Left lung (tissue), 10 donors: ENCODE results near the gene TRAP1. TPM values are rescaled to one million over a fixed set of nuclear protein-coding genes. Genes with fewer than 3 reads are reported as not detected.

ENCODE experiments used
- ATAC-seq: fragments of 200-7000 bp; cut with Tn5 transposase; one replicate; pipeline ENCODE4 v1.9.1; 2020; ENCODE audit warnings: moderate library complexity
- DNase-seq, 4 donors: peaks; one replicate each; pipeline ENCODE4 v3.0.0-alpha.2; 2013 to 2020
- H3K27ac ChIP-seq, 2 donors: fragments of 200-600 bp; sonication (generic) in 1 of 2; one replicate each; pipeline versions ENCODE4 v1.5.0 to v1.8.0; 2020 to 2021
- H3K27me3 ChIP-seq, 2 donors: fragments of 200-600 bp; sonication (generic) in 1 of 2; one replicate each; pipeline versions ENCODE4 v1.5.0 to v1.8.0; 2020 to 2021
- H3K36me3 ChIP-seq, 2 donors: fragments of 200-600 bp; sonication (generic) in 1 of 2; one replicate each; pipeline versions ENCODE4 v1.5.0 to v1.8.0; 2020 to 2021
- H3K4me1 ChIP-seq, 2 donors: fragments of 200-600 bp; one replicate each; pipeline ENCODE4 v1.8.0; 2021
- H3K4me3 ChIP-seq, 2 donors: fragments of 200-600 bp; sonication (generic) in 1 of 2; one replicate each; pipeline versions ENCODE4 v1.5.0 to v1.8.0; 2020 to 2021; ENCODE audit warnings: mild to moderate bottlenecking in 1 of 2
- H3K9me3 ChIP-seq, 2 donors: fragments of 200-600 bp; sonication (generic) in 1 of 2; one replicate each; pipeline versions ENCODE4 v1.5.0 to v1.8.0; 2020 to 2021
- intact Hi-C, 2 donors: fragments of 100-400 bp; cut with DNase I; formaldehyde crosslinking; loops; one replicate each; pipeline versions ENCODE4 v1.11.2 to v1.14.2; 2022
- polyA plus RNA-seq, 6 donors: library from polyadenylated mRNA; unstranded; fragments of 120-200 nt; gene quantifications; one replicate each; pipeline ENCODE4 v1.2.1, GENCODE V29; 2013; ENCODE audit not compliant: insufficient read length in 6 of 6
- total RNA-seq, 2 donors: library from RNA; stranded (reverse); fragmentation: NEBNext Ultra II Directional; extraction: Animal tissue kit (Norgen Biotek cat#: 25700); gene quantifications; one replicate each; pipeline ENCODE4 v1.2.1, GENCODE V29; 2021
- TF ChIP-seq, protein P1 (sequence below), 2 donors: fragments of 200-600 bp; sonication (generic) in 1 of 2; IDR thresholded peaks; one replicate each; pipeline versions ENCODE4 v1.5.0 to v1.8.0; 2021; ENCODE audit warnings: antibody characterized with exemption in 2 of 2
- donor health status: DM: no; HTN: yes; CAD: no.
- donor health status: DM: no; HTN: no; CAD: no.

Gene TRAP1
- total and polyA plus RNA-seq, 8 donors: 49.1 to 100 (median 82.7) TPM

DNA sequence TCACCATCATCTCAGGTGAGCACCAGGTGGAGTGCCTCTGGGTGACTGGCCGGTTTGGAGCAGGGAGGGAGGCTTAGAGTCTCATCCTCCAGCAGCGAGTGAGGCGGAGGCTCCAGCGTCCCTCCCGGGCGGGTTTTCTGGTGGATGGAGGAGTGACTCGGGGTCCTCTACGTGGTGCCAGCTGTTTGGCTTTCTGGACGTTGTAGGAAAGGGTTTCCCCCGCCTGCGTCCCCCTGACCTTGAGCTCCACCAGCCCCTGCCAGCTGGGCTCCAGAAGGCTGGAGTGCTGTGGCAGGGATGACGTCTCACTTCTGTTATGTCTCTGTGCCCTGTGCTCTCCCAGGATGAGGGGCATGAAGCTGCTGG, 62.3 kb downstream of the TRAP1 start:
- Histone ChIP-seq H3K4me3 (no peak overlapping the region), H3K4me1 (no peaks in the 10 kb centered on the region), H3K9me3 (no peaks in the 10 kb centered on the region), H3K27me3 (no peaks in the 10 kb centered on the region), H3K36me3 (peaks cover 0 to 78% of the 10 kb centered on the region in 2 donors), H3K27ac (no peak overlapping the region)
- intact Hi-C loops: no loop called here
- TF ChIP-seq, protein P1, sequence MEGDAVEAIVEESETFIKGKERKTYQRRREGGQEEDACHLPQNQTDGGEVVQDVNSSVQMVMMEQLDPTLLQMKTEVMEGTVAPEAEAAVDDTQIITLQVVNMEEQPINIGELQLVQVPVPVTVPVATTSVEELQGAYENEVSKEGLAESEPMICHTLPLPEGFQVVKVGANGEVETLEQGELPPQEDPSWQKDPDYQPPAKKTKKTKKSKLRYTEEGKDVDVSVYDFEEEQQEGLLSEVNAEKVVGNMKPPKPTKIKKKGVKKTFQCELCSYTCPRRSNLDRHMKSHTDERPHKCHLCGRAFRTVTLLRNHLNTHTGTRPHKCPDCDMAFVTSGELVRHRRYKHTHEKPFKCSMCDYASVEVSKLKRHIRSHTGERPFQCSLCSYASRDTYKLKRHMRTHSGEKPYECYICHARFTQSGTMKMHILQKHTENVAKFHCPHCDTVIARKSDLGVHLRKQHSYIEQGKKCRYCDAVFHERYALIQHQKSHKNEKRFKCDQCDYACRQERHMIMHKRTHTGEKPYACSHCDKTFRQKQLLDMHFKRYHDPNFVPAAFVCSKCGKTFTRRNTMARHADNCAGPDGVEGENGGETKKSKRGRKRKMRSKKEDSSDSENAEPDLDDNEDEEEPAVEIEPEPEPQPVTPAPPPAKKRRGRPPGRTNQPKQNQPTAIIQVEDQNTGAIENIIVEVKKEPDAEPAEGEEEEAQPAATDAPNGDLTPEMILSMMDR (IDR thresholded peaks at IDR 0.05): no peak
- DNase-seq (peak in 2 of 4 donors; percentile 24 to 65), ATAC-seq (no peak)

DNA sequence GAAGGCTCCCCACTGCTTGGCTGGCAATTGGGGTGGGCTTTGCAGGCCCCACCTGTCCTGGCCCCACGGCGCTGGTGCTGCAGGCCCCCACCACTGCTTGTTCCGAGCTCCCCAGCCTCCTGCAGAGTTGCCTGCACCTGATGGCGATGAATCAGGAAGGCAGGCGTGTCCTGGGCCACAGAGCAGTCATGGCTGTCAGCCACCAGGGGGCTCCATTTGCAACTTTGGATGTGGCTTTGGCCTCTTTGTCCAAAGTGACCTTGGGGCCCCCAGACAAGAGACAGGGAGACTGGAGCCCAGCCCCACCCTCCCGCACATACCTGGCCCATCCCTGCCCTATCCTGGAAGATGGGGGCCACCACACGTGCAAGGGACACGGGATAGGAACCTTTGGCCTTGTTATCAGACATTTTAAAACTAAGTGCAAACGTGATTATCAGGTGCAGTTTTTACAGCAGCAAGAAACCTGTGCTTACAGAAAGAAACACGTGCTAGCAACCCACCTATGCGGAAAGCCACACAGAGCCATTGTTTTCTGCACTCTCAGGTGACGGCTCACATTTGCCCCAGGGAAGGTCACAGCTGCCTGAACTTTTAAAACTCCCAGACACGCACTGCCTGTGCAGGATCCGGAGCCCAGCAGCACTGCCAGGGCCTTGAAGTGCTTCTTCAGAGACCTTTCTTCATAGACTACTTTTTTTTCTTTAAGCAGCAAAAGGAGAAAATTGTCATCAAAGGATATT, 62.9 kb downstream of the TRAP1 start, which contains the start of gene DNASE1:
TSS of gene DNASE1 (plus strand) at position 443 of the 743 bp plus-strand sequence. CDS start 683 bp downstream, outside the sequence.
- no peaks in the 10 kb centered on the region for H3K4me1 ChIP-seq
- TF ChIP-seq, protein P1 (IDR thresholded peaks at IDR 0.05): peak; percentile 61 to 74
- no peaks in the 10 kb centered on the region for H3K27me3 ChIP-seq
- no peaks in the 10 kb centered on the region for H3K9me3 ChIP-seq
- no peak within 1 kb of the TSS for H3K4me3 ChIP-seq
- no peak within 1 kb of the TSS for H3K27ac ChIP-seq
- H3K36me3 ChIP-seq: peaks cover 0 to 72% of the 10 kb centered on the region in 2 donors
- ATAC-seq (peak; percentile 68), DNase-seq (peak in 3 of 4 donors; percentile 37 to 81 (median 50))
- intact Hi-C loops: no loop called here

DNA sequence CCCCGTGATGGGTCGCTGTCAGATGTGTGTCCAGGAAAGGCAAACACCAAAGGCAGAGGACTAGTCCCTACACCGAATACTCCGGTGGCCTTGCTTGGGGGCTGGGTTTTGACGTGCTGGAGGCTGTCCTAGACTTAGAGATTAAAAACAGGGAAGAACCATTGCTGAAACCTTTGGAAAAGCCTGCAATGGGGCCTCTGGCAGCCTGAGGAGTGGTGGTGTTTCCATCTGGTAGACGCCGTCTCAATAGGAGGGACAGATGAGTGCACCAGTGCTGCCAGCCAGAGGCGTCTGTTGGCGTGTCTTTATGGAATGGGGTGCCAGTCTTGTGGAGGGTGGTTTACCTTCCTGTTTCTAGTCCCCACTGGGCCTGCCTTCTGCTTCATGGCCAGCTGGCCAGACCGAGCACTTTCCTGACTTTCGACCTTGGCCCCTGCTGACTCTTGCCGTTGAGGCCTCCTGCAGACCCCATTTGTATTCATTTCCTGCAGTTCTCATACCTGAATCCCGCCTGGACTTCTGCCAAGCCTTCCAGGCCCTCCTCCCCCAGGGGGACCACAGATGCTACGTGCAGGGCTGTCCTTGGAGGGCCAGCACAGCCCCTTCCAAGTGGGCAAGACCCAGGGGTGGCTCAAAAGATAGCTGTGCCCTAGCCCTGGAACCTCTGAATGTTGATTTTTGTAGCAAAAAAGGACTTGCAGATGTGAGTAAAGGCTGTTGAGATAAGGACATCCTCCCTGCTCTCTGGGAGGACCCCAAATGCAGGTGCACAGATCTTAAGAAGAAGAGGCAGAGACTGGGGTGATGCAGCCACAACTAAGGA, 64.7 kb downstream of the TRAP1 start:
- ATAC-seq (no peak), DNase-seq (peak in 2 of 4 donors; percentile 21)
- TF ChIP-seq, protein P1 (IDR thresholded peaks at IDR 0.05): no peak
- H3K27ac ChIP-seq: no peak overlapping the region
- no peak overlapping the region for H3K4me3 ChIP-seq
- no peaks in the 10 kb centered on the region for H3K27me3 ChIP-seq
- no peaks in the 10 kb centered on the region for H3K4me1 ChIP-seq
- no peaks in the 10 kb centered on the region for H3K9me3 ChIP-seq
- H3K36me3 ChIP-seq: peaks cover 0 to 53% of the 10 kb centered on the region in 2 donors
- intact Hi-C loops: no loop called here

DNA sequence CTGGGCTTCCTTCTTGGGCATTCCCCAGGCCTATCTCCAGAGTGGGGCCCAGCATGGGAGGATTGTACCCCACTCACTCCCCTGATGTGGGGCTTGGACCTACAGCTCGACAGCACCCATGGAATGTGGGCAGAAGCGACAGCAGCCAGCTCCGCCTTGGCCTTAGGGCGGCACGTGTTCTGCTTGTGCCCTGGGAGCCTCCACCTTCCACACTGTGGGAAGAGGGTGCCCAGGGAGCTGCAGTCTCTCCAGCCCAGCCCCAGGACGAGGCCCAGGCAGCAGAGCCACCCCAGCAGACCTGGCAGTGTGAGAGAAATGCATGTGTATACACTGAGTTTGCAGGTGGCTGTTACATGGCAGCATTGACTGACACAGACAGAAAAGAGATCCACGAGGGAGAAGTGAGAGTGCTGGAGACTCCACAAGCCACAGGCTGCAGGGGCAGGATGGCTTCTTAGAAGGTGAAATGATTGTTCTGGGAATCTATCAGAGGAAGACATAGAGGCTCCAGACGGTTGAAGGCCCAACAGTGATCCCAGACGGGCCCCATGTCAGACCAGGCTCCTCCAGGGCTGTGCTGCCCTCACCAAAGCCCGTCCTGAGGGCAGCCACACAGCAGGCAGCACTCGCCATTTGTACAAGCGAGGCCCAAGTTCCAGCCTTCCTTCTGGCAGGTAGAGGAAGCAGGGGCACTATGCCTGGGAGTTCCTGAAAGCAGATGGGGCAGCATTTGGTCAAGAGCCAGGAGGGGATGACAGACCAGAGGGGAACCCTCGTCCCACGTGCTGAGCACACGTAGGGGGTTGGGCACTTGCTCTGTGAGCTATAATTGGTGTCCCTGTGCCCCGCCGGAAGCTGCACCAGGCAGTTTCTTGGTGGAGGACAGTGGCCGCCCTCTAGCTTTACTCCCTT, 65.6 kb downstream of the TRAP1 start:
- TF ChIP-seq, protein P1 (IDR thresholded peaks at IDR 0.05): no peak

More for the DNA sequence above, 65.6 kb downstream of the TRAP1 start:
- Histone ChIP-seq H3K27ac (no peak overlapping the region), H3K9me3 (no peaks in the 10 kb centered on the region), H3K27me3 (no peaks in the 10 kb centered on the region), H3K4me1 (no peaks in the 10 kb centered on the region), H3K36me3 (peaks cover 0 to 45% of the 10 kb centered on the region in 2 donors), H3K4me3 (no peak overlapping the region)
- intact Hi-C loops: no loop called here
- DNase-seq: peak in 1 of 4 donors; percentile 58
- ATAC-seq: no peak
